WERI-Rb-1 (cell line): ENCODE measurements around the gene GABRA5.
A peak's percentile ranks its signal among the peaks of the same experiment; 100 is the strongest.
"Not testable (repeated sequence)": the region's sequence is repeated elsewhere in the genome, so short reads cannot be mapped to it uniquely, and the experiment has no call there.

Experiments
- DNase-seq: peaks from one replicate; pipeline ENCODE4 v3.0.0-alpha.2; 2020
- H3K27ac ChIP-seq: fragments of 250-450 bp; sonication (Bioruptor Pico); 2 replicates; pipeline ENCODE4 v1.5.1; 2020; ENCODE audit warnings: mild to moderate bottlenecking, moderate library complexity
- H3K27me3 ChIP-seq: fragments of 250-450 bp; sonication (Bioruptor Pico); 2 replicates; pipeline ENCODE4 v1.5.1; 2021; ENCODE audit warnings: mild to moderate bottlenecking, low read depth, moderate library complexity; ENCODE audit not compliant: insufficient read depth, severe bottlenecking
- H3K36me3 ChIP-seq: fragments of 250-450 bp; sonication (Bioruptor Pico); 2 replicates; pipeline ENCODE4 v1.5.1; 2020; ENCODE audit warnings: mild to moderate bottlenecking, moderate library complexity
- H3K4me3 ChIP-seq: 2 replicates; pipeline ENCODE4 v1.5.1; 2011; ENCODE audit warnings: low read depth, mild to moderate bottlenecking, control low read depth, low read length
- H3K9me3 ChIP-seq: fragments of 250-450 bp; sonication (Bioruptor Pico); 2 replicates; pipeline ENCODE4 v1.5.1; 2021; ENCODE audit warnings: mild to moderate bottlenecking, moderate library complexity; ENCODE audit not compliant: severe bottlenecking
- CTCF ChIP-seq: IDR thresholded peaks from 2 replicates; pipeline ENCODE4 v1.5.1; 2011; ENCODE audit warnings: low read depth, mild to moderate bottlenecking, control low read depth, inconsistent platforms, low read length

GABRA5 gene

GRCh38 chr15:26866298-26867199 is at the start of gene GABRA5:
Gene GABRA5 (plus strand): TSS chr15:26867062. CDS start chr15:26869249, 2,187 bp downstream.
- peak; percentile 83 for TF ChIP-seq CTCF
- H3K9me3 ChIP-seq: no peaks in the 10 kb centered on the region
- DNase-seq: peak; percentile 76
- H3K27ac ChIP-seq: peak within 1 kb of the TSS; percentile 39; the same call in 1 of the 2 replicates
- H3K36me3 ChIP-seq: no peaks in the 10 kb centered on the region
- H3K4me3 ChIP-seq: peak within 1 kb of the TSS; percentile 72
- H3K27me3 ChIP-seq: no peaks in the 10 kb centered on the region

- not testable (repeated sequence) for H3K9me3 ChIP-seq, H3K27ac ChIP-seq, DNase-seq, H3K27me3 ChIP-seq, H3K4me3 ChIP-seq, H3K36me3 ChIP-seq
Measured at GRCh38 chr15:26831191-26831590, 35.7 kb upstream of the GABRA5 start.

- no peak for TF ChIP-seq CTCF
- Histone ChIP-seq H3K4me3 (no peak overlapping the region), H3K9me3 (no peaks in the 10 kb centered on the region), H3K36me3 (no peaks in the 10 kb centered on the region), H3K27me3 (no peaks in the 10 kb centered on the region), H3K27ac (no peak overlapping the region)
- no peak for DNase-seq
Measured at GRCh38 chr15:26831951-26832350, 34.9 kb upstream of the GABRA5 start.

- H3K27me3 ChIP-seq: no peaks in the 10 kb centered on the region
- no peaks in the 10 kb centered on the region for H3K9me3 ChIP-seq
- H3K4me3 ChIP-seq: no peak overlapping the region
- H3K36me3 ChIP-seq: no peaks in the 10 kb centered on the region
- peak; percentile 33 for DNase-seq
- peak; percentile 80 for TF ChIP-seq CTCF
- no peak overlapping the region for H3K27ac ChIP-seq
Measured at GRCh38 chr15:26838742-26839460, 28.0 kb upstream of the GABRA5 start.

GRCh38 chr15:26841514-26841913 is 25.3 kb upstream of the GABRA5 start:
- TF ChIP-seq CTCF: no peak
- H3K36me3 ChIP-seq: no peaks in the 10 kb centered on the region
- H3K4me3 ChIP-seq: no peak overlapping the region
- no peak overlapping the region for H3K27ac ChIP-seq
- no peak for DNase-seq
- H3K27me3 ChIP-seq: no peaks in the 10 kb centered on the region
- H3K9me3 ChIP-seq: no peaks in the 10 kb centered on the region

- no peaks in the 10 kb centered on the region for H3K9me3 ChIP-seq
- no peak for TF ChIP-seq CTCF
- DNase-seq: no peak
- H3K36me3 ChIP-seq: no peaks in the 10 kb centered on the region
- no peak overlapping the region for H3K4me3 ChIP-seq
- no peak overlapping the region for H3K27ac ChIP-seq
- H3K27me3 ChIP-seq: no peaks in the 10 kb centered on the region
Measured at GRCh38 chr15:26841941-26842340, 24.9 kb upstream of the GABRA5 start.
